HG03108 (cell line): ENCODE data around the gene SUCNR1.
"Not testable (repeated sequence)": the region's sequence is repeated elsewhere in the genome, so short reads cannot be mapped to it uniquely, and the experiment has no call there.

Source experiments
- ATAC-seq: cut with Tn5 transposase; IDR thresholded peaks from one replicate; pipeline ENCODE4 v1.9.1; 2021; ENCODE audit warnings: moderate library complexity; ENCODE audit not compliant: unreplicated experiment

SUCNR1 gene

GRCh38 chr3:151873398-151873797 is at the start of gene SUCNR1:
SUCNR1 (plus strand) TSS chr3:151873643; CDS start chr3:151879893, 6,250 bp downstream.
- no peak for ATAC-seq

GRCh38 chr3:151827816-151828215 is 45.6 kb upstream of the SUCNR1 start:
- no peak for ATAC-seq

- no peak for ATAC-seq
These were observed 37.5 kb upstream of the SUCNR1 start for GRCh38 chr3:151835751-151836525.

- no peak for ATAC-seq
These were observed 36.4 kb upstream of the SUCNR1 start for GRCh38 chr3:151837057-151837456.

- ATAC-seq = peak; percentile 60
These were observed 34.7 kb upstream of the SUCNR1 start for GRCh38 chr3:151838574-151839312.

- ATAC-seq = no peak
These were observed 34.2 kb upstream of the SUCNR1 start for GRCh38 chr3:151839313-151839631.

- no peak for ATAC-seq
These were observed 31.6 kb upstream of the SUCNR1 start for GRCh38 chr3:151841801-151842200.

- no peak for ATAC-seq
These were observed 30.2 kb upstream of the SUCNR1 start for GRCh38 chr3:151843275-151843674.

GRCh38 chr3:151845306-151845905 is 28.0 kb upstream of the SUCNR1 start:
- ATAC-seq = no peak

GRCh38 chr3:151850065-151850464 is 23.4 kb upstream of the SUCNR1 start:
- ATAC-seq = not testable (repeated sequence)

GRCh38 chr3:151852074-151852811 is 21.2 kb upstream of the SUCNR1 start:
- ATAC-seq = no peak

- no peak for ATAC-seq
These were observed 17.3 kb upstream of the SUCNR1 start for GRCh38 chr3:151856118-151856517.

- no peak for ATAC-seq
These were observed 16.8 kb upstream of the SUCNR1 start for GRCh38 chr3:151856641-151857040.

GRCh38 chr3:151859233-151859673 is 14.2 kb upstream of the SUCNR1 start:
- no peak for ATAC-seq

- no peak for ATAC-seq
These were observed 13.5 kb upstream of the SUCNR1 start for GRCh38 chr3:151859905-151860304.

GRCh38 chr3:151863611-151864010 is 9.8 kb upstream of the SUCNR1 start:
- ATAC-seq = no peak

- ATAC-seq = no peak
These were observed 8.9 kb upstream of the SUCNR1 start for GRCh38 chr3:151864423-151865101.

GRCh38 chr3:151866711-151867410 is 6.6 kb upstream of the SUCNR1 start:
- ATAC-seq = no peak

GRCh38 chr3:151867666-151868065 is 5.8 kb upstream of the SUCNR1 start:
- ATAC-seq = no peak

- no peak for ATAC-seq
These were observed 4.3 kb upstream of the SUCNR1 start for GRCh38 chr3:151869181-151869580.
